K562 (cell line): Measurements from ENCODE around the gene PAIP2. TPM values are rescaled to one million over a fixed set of nuclear protein-coding genes. Genes with fewer than 3 reads are reported as not detected.

ENCODE experiments used
- CC2D1A ChIP-seq: fragments of 450-650 bp; IDR thresholded peaks from 2 replicates; pipeline ENCODE4 v1.6.1; 2017; ENCODE audit warnings: mild to moderate bottlenecking
- DMBX1 ChIP-seq: fragments of 250-450 bp; sonication (Bioruptor Pico); IDR thresholded peaks from 2 replicates; pipeline ENCODE4 v1.8.0; 2022; ENCODE audit warnings: inconsistent platforms, mild to moderate bottlenecking, moderate library complexity, borderline replicate concordance
- ELF1 ChIP-seq: fragments of 200-800 bp; sonication (Bioruptor generic); IDR thresholded peaks from 2 replicates; pipeline ENCODE4 v1.6.1; 2016; ENCODE audit warnings: missing genetic modification characterization, missing compliant biosample characterization
- FOXK1 ChIP-seq: sonication (generic); formaldehyde crosslinking; IDR thresholded peaks from 2 replicates; pipeline ENCODE4 v1.8.0; 2022; ENCODE audit warnings: missing genetic modification reagents, mild to moderate bottlenecking, borderline replicate concordance
- FOXO4 ChIP-seq: fragments of 450-650 bp; formaldehyde crosslinking; IDR thresholded peaks from 2 replicates; pipeline ENCODE4 v1.4.0; 2020; ENCODE audit warnings: mild to moderate bottlenecking, moderate library complexity
- MED1 ChIP-seq: sonication (generic); formaldehyde crosslinking; IDR thresholded peaks from 2 replicates; pipeline ENCODE4 v1.8.1; 2023; ENCODE audit warnings: missing genetic modification reagents, borderline replicate concordance
- MYBL2 ChIP-seq, 2 experiments: fragments of 450-650 bp in 1 of 2; sonication (generic) in 1 of 2; formaldehyde crosslinking in 1 of 2; IDR thresholded peaks; 2 replicates each; pipeline versions ENCODE4 v1.6.1 to v1.8.1; 2017 to 2022; ENCODE audit warnings: borderline replicate concordance in 1 of 2, inconsistent platforms in 1 of 2, low read depth in 1 of 2, mild to moderate bottlenecking in 1 of 2, missing genetic modification reagents in 1 of 2, moderate library complexity in 1 of 2
- NCOA6 ChIP-seq: fragments of 450-650 bp; IDR thresholded peaks from 2 replicates; pipeline ENCODE4 v1.6.1; 2017; ENCODE audit warnings: mild to moderate bottlenecking
- NFATC3 ChIP-seq: fragments of 450-650 bp; IDR thresholded peaks from 2 replicates; pipeline ENCODE4 v1.6.1; 2017; ENCODE audit warnings: mild to moderate bottlenecking
- NFRKB ChIP-seq: fragments of 450-650 bp; IDR thresholded peaks from 2 replicates; pipeline ENCODE4 v1.6.1; 2016; ENCODE audit warnings: low read depth
- SNRNP70 ChIP-seq: fragments of 200-400 bp; formaldehyde crosslinking; optimal IDR thresholded peaks from 2 replicates; pipeline ENCODE3; 2017; ENCODE audit warnings: low read depth, low read length
- UBTF ChIP-seq, 2 experiments: IDR thresholded peaks; 2 replicates each; pipeline ENCODE4 v1.6.1; 2012; ENCODE audit warnings: improper control_type of control experiment in 2 of 2, low read depth in 2 of 2, low read length in 2 of 2, borderline replicate concordance in 1 of 2
- ZNF165 ChIP-seq: fragments of 250-450 bp; sonication (Bioruptor Pico); IDR thresholded peaks from 2 replicates; pipeline ENCODE4 v1.4.0; 2020; ENCODE audit warnings: borderline replicate concordance
- ZNF174 ChIP-seq: fragments of 250-450 bp; sonication (Bioruptor Pico); IDR thresholded peaks from 2 replicates; pipeline ENCODE4 v1.4.0; 2020; ENCODE audit warnings: mild to moderate bottlenecking
- ZNF639 ChIP-seq, 2 experiments: fragments of 200-800 bp in 1 of 2; sonication (Bioruptor generic) in 1 of 2; sonication (generic) in 1 of 2; formaldehyde crosslinking in 1 of 2; IDR thresholded peaks in 1 of 2; conservative IDR thresholded peaks in 1 of 2; 2 replicates each; pipeline versions ENCODE4 v1.5.0 to v1.6.1; 2016 to 2020; ENCODE audit warnings: missing compliant biosample characterization in 1 of 2, missing genetic modification characterization in 1 of 2, missing genetic modification reagents in 1 of 2
- ZNF785 ChIP-seq: fragments of 250-450 bp; sonication (Bioruptor Pico); IDR thresholded peaks from 2 replicates; pipeline ENCODE4 v1.4.0; 2020; ENCODE audit warnings: mild to moderate bottlenecking
- ZNF830 ChIP-seq: fragments of 250-450 bp; sonication (Bioruptor Pico); IDR thresholded peaks from 2 replicates; pipeline ENCODE4 v1.5.0; 2021; ENCODE audit warnings: mild to moderate bottlenecking
- polyA plus RNA-seq, 8 experiments: library from polyadenylated mRNA; depleted of rRNA in 4 of 8; stranded (reverse) in 5 of 8; unstranded in 3 of 8; fragments of >200 nt; fragmentation: Nextera tagmentation in 2 of 8; fragmentation: Illumina TruSeq in 1 of 8; extraction: Ambion mirVana in 2 of 8; extraction: Trizol in 1 of 8; gene quantifications; 2 replicates each; pipeline versions ENCODE4 v1.2.1 to v1.2.3, GENCODE V29; 2011 to 2014; ENCODE audit warnings: inconsistent platforms in 1 of 8, missing spikeins in 1 of 8
- total RNA-seq, 7 experiments: library from RNA; depleted of rRNA in 6 of 7; stranded (reverse); fragments of >200 nt in 6 of 7; fragmentation: Illumina TruSeq in 2 of 7; extraction: Trizol in 2 of 7; gene quantifications; 2 replicates each; pipeline versions ENCODE4 v1.2.1 to v1.2.3, GENCODE V29; 2011 to 2021; ENCODE audit warnings: low replicate concordance in 1 of 7
- TF ChIP-seq, protein P1 (sequence below), 2 experiments: fragments of 450-650 bp in 1 of 2; sonication (generic) in 1 of 2; formaldehyde crosslinking in 1 of 2; IDR thresholded peaks in 1 of 2; conservative IDR thresholded peaks in 1 of 2; 2 replicates each; pipeline versions ENCODE4 v1.6.1 to v1.8.1; 2016 to 2023; ENCODE audit warnings: mild to moderate bottlenecking in 2 of 2, moderate library complexity in 2 of 2, inconsistent platforms in 1 of 2, missing genetic modification reagents in 1 of 2
- TF ChIP-seq, protein P2 (sequence below): fragments of 450-650 bp; IDR thresholded peaks from 2 replicates; pipeline ENCODE4 v1.6.1; 2017; ENCODE audit warnings: antibody characterized with exemption

PAIP2 gene
- total and polyA plus RNA-seq, 9 of the 15 experiments (the other 6 are each of a cell fraction or from before 2014, with no cell fraction given), result 78.3 to 187 (median 128) TPM

GRCh38 chr5:139403787-139404483, 62.3 kb downstream of the PAIP2 start, which contains the start of gene SPATA24 (continued):
- TF ChIP-seq ZNF639 (CRISPR knock-in tag; conservative IDR thresholded peaks at IDR 0.05 in 1 of 2, IDR thresholded peaks at IDR 0.05 in 1 of 2) (no peak), MED1 (CRISPR knock-in tag) (no peak), ELF1 (peak; percentile 81), NCOA6 (no peak), CC2D1A (peak; percentile 99), ZNF174 (CRISPR knock-in tag) (no peak), FOXK1 (CRISPR knock-in tag) (no peak), UBTF (IDR thresholded peaks at IDR 0.05; ENCODE audit: borderline replicate concordance in 1 of 2, low read depth in 2 of 2, low read length in 2 of 2) (no peak), DMBX1 (CRISPR knock-in tag) (no peak), ZNF165 (no peak), ZNF785 (CRISPR knock-in tag) (no peak), NFRKB (peak; percentile 66; the same call in 1 of the 2 replicates), MYBL2 (IDR thresholded peaks at IDR 0.05; ENCODE audit: low read depth) (no peak), MYBL2 (CRISPR knock-in tag; IDR thresholded peaks at IDR 0.05; ENCODE audit: borderline replicate concordance) (no peak), SNRNP70 (no peak), ZNF830 (CRISPR knock-in tag) (no peak), NFATC3 (no peak), FOXO4 (CRISPR knock-in tag) (no peak)
- TF ChIP-seq, protein P1, sequence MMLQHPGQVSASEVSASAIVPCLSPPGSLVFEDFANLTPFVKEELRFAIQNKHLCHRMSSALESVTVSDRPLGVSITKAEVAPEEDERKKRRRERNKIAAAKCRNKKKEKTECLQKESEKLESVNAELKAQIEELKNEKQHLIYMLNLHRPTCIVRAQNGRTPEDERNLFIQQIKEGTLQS (IDR thresholded peaks at IDR 0.05), result peak; percentile 90
- TF ChIP-seq, protein P1 (CRISPR knock-in tag; conservative IDR thresholded peaks at IDR 0.05), result no peak
- TF ChIP-seq, protein P2, sequence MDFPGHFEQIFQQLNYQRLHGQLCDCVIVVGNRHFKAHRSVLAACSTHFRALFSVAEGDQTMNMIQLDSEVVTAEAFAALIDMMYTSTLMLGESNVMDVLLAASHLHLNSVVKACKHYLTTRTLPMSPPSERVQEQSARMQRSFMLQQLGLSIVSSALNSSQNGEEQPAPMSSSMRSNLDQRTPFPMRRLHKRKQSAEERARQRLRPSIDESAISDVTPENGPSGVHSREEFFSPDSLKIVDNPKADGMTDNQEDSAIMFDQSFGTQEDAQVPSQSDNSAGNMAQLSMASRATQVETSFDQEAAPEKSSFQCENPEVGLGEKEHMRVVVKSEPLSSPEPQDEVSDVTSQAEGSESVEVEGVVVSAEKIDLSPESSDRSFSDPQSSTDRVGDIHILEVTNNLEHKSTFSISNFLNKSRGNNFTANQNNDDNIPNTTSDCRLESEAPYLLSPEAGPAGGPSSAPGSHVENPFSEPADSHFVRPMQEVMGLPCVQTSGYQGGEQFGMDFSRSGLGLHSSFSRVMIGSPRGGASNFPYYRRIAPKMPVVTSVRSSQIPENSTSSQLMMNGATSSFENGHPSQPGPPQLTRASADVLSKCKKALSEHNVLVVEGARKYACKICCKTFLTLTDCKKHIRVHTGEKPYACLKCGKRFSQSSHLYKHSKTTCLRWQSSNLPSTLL, result peak; percentile 94
